H1 (cell line): ENCODE measurements around the gene CTNNBL1. TPM values are rescaled to one million over a fixed set of nuclear protein-coding genes. Genes with fewer than 3 reads are reported as not detected.

Experiments
- JUN ChIP-seq: IDR thresholded peaks from 2 replicates; pipeline ENCODE4 v1.6.1; 2011; ENCODE audit warnings: low read depth, mild to moderate bottlenecking, improper control_type of control experiment, low read length
- polyA plus RNA-seq, 7 experiments: library from polyadenylated mRNA; depleted of rRNA in 3 of 7; stranded (reverse) in 5 of 7; unstranded in 2 of 7; fragments of >200 nt in 5 of 7; fragments of 200-250 nt in 2 of 7; gene quantifications; 1 replicate in 5 of 7; 2 replicates in 1 of 7; 4 replicates in 1 of 7; pipeline versions ENCODE4 v1.2.1 to v1.2.3, GENCODE V29; 2011 to 2013; ENCODE audit warnings: missing spikeins in 2 of 7, mixed read lengths in 2 of 7
- total RNA-seq: library from RNA; stranded (reverse); fragmentation: NEBNext Ultra II Directional; extraction: Animal tissue kit (Norgen Biotek cat#: 25700); gene quantifications from 2 replicates; pipeline ENCODE4 v1.2.1, GENCODE V29; 2021

The CTNNBL1 gene
- total and polyA plus RNA-seq, 2 of the 8 experiments (the other 6 are each of a cell fraction or from before 2014, with no cell fraction given): 19.6 to 81.6 TPM

GRCh38 chr20:37869334-37869861 lies 175.6 kb downstream of the CTNNBL1 start (continued):
- TF ChIP-seq JUN: no peak
